AML-193 (cell line): Measurements from ENCODE around the gene SPATA3.
A peak's percentile ranks its signal among the peaks of the same experiment; 100 is the strongest.

ENCODE experiments used
- DNase-seq, 2 experiments: peaks; one replicate each; lab custom pipeline; 2025; lab: John Stamatoyannopoulos, UW

The SPATA3 gene

GRCh38 chr2:230968921-230969658 lies 26.8 kb upstream of the SPATA3 start:
- DNase-seq, result no peak

- no peak for DNase-seq
Observed at GRCh38 chr2:230969659-230970015, 26.3 kb upstream of the SPATA3 start.

GRCh38 chr2:230972046-230972445 lies 23.9 kb upstream of the SPATA3 start:
- no peak for DNase-seq

DNA sequence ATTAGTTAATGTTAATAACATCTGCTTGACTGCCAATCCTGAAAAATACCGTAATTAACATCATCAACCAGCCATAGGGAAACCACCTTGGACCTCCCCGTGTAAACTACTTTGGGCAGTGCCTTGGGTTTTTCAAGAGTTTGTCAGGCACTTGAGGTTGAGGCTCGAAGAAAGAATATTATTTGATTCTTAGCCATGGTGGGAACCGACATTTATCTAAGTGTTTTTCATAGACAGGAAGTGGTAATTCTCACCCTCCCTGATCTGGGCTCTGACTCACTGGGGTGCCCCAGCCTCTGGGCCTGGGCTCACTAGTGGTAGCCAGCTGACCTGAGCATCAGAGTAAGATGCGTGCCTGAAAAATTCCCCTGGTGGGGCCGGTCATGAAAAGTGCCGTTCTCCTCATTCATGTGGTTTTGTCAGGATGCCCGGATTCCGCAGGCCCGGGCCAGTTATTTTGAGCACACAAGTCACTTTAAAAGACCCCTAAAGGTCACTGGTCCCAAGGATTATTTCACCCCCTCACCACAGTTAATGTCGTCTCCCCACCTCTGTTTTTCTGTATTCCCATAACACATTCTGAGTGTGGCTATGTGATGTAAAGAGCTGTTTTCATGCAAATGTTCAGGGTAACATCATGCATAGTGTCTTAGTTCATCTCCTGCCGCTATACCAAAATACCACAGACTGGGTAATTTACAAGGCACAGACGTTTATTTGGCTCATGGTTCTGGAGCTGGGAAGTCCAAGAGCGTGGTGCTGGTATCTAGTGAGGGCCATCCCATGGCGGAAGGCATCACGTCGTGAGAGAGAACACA lies 21.6 kb upstream of the SPATA3 start:
- no peak for DNase-seq

DNA sequence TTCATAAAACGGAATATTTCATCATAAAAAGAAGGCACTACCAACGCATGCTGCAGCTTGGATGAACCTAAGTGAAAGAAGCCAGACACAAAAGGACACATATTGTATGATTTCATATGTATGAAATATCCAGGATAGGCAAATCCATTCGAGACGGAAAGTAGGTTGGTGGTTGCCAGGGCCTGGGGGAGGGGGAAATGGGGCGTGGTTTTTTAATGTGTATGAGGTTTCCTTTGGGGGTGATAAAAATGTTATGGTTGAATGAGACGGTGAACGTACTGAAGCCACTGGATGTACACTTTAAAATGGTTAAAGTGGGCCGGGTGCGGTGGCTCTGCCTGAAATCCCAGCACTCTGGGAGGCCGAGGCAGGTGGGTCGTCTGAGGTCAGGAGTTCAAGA lies 20.0 kb upstream of the SPATA3 start:
- DNase-seq, result no peak

GRCh38 chr2:230976671-230977171 lies 19.2 kb upstream of the SPATA3 start:
- DNase-seq, result no peak

DNA sequence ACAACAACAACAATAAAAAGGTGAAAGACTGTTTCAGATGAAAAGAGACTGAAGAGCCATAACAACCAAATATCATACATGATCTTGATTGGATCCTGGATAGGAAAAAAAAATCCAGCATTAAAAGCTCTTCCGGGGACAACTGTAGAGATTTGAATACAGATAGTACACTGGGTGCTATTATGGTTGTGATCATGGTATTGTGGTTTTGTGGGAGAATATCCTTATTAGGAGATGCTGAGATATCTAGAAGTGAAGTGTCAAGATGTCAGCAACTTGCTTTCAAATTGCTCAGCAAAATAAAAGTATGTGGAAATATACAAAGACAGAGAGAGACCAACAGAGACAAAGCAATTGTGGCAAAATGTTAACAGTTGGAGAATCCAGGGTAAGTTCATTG lies 15.5 kb upstream of the SPATA3 start:
- DNase-seq, result no peak

DNA sequence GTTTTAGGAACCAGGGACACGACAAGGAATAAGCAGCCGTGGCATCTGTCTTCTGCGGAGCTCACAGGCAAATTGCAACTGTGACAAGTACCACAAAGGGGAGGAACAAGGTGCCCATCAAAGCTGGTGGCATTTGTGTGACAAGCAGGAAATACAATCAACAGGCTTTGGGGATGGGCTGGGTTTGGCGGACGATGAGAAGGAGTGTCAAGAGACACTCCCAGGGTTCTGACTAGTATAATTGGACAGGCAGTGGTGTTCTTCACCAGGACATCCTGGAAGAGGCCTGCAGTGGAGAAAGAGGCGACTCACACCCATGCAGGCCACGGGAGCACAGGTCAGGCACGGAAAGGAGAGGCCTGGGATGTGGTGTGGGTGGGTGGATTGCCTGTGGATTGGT lies 14.2 kb upstream of the SPATA3 start:
- no peak for DNase-seq

DNA sequence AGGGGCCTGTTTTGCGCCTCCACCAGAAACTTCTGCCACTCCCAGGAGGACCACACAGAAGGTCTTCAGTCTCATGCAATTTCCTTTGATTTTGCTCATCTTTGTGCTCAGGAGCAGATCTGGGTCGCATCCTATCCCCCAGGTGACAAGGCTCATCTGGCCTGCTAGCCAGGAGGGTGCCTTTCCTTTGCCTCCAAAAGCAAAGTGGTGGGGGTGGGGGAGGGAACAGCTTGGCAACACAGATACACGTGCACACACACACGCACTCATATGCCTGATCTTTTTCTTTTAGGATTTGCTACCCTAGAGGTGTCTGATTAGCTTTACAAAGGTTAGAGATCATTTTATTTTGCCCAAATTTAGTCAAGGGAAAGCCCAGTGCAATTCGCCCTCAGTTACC lies 13.8 kb upstream of the SPATA3 start:
- no peak for DNase-seq

GRCh38 chr2:230982528-230982927 lies 13.4 kb upstream of the SPATA3 start:
- DNase-seq, result no peak

- no peak for DNase-seq
Observed at GRCh38 chr2:230983566-230983965, 12.4 kb upstream of the SPATA3 start.

DNA sequence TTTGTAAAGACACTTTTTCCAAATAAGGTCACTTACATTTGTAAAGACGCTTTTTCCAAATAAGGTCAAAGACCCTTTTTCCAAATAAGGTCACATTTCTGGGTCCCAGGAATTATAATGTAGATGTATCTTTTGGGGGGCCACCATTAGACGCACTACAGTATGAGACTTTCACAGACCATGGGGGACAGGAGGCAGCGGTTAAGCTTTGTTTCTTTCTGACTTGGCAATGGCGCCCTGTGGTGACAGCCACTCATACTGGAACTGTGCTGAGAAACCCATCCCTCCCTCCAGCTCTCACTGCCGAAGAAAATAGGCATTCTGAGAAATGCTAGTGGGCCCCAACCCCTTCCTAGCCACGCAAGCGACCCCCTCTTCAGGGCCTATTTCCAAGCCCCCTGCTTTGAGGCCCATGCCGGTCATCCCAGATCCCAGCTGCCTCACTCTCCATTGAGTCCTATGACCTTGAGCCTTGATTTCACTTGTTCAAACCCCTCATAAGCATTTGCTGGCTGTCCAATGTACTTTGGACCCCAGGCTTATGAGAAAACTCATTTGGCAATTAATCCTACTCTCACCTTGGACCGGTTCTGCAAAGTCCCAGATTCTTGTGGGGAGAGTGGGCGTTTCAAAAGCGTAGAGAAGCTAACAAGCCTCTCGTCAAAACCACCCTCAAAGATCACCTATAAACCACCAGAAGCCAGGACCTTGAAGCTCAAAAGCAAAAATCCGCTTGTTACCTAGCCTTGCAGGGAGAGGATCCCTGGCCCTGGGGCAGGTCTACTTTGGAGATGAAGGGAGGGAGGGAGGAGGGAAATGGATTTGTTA lies 11.3 kb upstream of the SPATA3 start:
- no peak for DNase-seq

- DNase-seq, result no peak
Observed at GRCh38 chr2:230985519-230986231, 10.2 kb upstream of the SPATA3 start.

DNA sequence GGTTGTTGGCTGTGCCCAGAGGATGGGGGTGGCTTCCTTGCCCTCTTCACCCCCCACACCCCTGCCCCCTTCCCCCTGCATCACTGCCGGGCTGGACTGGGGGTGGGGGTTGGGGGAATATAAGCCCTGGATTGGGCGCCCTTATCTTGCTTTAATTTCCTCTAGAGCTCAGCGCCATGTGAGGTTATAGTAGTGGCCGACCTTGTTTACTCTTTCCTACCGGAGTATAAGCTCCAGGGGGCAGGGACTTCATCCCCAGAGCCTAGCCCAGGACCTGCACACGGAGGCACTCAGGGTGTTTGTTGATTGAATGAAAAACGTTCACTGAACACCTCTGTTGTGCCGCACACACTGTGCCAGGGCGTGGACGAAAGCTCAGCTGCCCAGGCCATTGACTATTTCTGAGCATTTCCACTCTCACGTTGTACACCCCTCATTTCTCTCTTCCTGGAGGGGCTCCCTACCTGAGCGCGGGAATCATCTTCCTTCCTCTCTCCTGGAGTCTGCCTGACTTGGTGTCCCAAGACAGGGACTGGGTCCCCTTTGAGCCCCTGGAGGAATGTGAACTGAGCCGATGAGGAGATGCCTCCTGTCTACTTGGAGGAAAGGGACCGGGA lies 9.3 kb upstream of the SPATA3 start:
- no peak for DNase-seq

- DNase-seq, result peak; percentile 47 to 49
Observed at GRCh38 chr2:230987137-230988020, 8.5 kb upstream of the SPATA3 start.

GRCh38 chr2:230989731-230990130 lies 6.2 kb upstream of the SPATA3 start:
- DNase-seq, result no peak

DNA sequence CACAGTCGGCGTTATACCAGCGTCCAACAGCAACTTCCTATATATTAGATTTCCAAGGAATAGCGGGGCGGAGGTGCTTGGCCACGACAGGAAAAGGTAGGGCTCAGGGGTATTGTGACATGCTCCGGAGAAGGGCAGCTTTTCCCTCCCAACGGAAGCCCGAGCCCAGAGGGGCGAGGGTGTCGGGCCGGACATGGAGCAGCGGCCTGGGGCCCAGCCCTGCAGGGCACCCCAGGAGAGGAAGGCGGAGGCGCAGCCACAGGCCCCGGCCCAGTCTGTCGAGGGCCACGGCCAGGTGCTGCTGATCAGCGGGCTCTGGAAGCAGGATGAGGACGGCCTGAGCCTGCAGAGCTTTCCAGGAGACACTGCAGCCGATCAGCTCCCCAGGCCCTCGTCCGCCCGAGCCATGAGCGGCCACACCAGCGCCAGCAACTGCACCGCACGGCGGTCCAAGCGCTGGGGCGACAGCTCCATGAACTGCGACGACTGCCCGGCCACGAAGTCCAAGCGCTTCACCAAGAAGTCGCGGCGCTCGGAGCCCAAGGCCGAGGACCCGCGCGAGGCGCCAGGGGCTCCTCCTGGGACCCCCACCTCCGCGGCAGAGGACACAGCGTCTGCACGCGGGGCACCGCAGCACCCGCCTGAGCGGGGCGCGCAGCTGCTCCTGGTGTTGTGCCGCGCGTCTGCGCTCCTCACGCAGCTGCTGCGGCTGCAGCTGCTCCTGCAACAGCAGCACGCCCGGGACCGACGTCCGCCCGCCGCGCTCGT lies 5.6 kb upstream of the SPATA3 start:
- DNase-seq, result no peak

DNA sequence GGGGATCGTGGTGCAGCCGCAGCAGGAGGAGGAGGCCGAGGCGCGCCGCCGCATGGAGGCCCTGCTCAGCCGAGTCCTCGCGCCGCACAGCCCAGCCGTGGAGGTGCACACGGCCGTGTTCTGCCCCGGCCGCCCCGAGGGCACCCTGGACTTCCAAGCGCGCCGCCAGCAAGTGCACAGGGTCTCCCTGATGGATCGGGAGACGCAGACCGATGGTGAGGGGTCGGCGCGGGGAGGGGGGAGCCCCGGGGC lies 5.1 kb upstream of the SPATA3 start:
- no peak for DNase-seq

- no peak for DNase-seq
Observed at GRCh38 chr2:230991598-230991997, 4.3 kb upstream of the SPATA3 start.

DNA sequence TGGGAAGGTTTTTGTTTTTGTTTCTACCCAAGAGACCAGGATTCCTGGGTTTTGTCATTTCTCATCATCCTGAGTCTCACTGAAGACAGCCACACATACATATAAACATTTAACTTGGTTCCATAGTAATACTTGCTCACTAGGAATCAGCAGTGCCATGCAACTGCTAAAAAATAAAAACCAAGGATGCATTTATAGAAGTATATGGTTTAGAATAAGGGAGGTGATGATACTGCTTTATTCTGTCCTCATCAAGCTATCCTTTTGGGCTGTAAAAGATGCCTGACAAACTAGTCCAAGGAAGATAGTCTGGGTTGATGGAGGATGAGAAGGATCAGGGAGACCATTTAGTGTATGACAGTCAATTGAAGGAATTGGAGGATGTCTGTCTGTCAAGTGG lies 740 bp downstream of the SPATA3 start:
- no peak for DNase-seq
